ENCODE data around the gene PADI4.

DNA sequence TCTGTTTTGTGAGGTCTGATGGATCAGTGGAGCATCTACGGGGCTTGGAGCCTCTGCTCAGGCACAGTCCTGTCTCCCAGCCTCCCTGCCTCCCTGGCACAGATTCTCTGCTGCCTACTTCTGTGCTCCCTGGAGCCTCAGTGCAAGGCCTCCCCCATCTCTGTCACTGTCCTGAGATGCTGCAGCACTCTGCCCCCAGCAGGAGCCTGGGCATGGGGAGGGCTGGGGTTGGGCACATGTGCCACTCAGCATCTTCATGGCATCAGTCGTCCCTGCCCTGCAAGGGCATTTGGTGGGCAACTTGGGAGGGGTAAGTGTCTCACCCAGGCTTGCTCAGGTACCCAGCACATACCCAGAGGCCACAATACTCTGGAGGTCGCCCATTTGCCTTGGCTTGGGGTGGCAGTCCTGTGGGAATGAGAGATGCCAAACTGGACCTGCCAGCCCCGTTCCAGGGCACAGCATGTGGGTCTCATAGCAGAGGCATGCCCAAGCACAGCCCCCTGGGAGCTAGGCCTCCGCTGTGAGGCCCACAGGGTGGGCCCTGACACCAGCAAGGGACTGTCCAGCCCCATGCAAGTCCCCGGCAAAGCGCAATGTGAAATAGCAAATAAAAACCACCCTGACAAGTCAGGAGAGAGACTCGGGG lies 30.4 kb upstream of the PADI4 start:
- TF ChIP-seq, protein P1, sequence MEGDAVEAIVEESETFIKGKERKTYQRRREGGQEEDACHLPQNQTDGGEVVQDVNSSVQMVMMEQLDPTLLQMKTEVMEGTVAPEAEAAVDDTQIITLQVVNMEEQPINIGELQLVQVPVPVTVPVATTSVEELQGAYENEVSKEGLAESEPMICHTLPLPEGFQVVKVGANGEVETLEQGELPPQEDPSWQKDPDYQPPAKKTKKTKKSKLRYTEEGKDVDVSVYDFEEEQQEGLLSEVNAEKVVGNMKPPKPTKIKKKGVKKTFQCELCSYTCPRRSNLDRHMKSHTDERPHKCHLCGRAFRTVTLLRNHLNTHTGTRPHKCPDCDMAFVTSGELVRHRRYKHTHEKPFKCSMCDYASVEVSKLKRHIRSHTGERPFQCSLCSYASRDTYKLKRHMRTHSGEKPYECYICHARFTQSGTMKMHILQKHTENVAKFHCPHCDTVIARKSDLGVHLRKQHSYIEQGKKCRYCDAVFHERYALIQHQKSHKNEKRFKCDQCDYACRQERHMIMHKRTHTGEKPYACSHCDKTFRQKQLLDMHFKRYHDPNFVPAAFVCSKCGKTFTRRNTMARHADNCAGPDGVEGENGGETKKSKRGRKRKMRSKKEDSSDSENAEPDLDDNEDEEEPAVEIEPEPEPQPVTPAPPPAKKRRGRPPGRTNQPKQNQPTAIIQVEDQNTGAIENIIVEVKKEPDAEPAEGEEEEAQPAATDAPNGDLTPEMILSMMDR (IDR thresholded peaks at IDR 0.05), result no peak
- no peak for TF ChIP-seq POLR2A (IDR thresholded peaks at IDR 0.05)
